Central memory CD4-positive, alpha-beta T cell (primary cell): ENCODE results near the gene SERTAD3.
A peak's percentile ranks its signal among the peaks of the same experiment; 100 is the strongest.
"Not testable (repeated sequence)": the region's sequence is repeated elsewhere in the genome, so short reads cannot be mapped to it uniquely, and the experiment has no call there.

ENCODE experiments used
- DNase-seq: peaks from one replicate; pipeline ENCODE4 v3.0.0; 2022
- total RNA-seq, 3 experiments: gene quantifications; one replicate each; lab custom pipeline; 2026; lab: John Stamatoyannopoulos, UW

SERTAD3 gene, protein sequence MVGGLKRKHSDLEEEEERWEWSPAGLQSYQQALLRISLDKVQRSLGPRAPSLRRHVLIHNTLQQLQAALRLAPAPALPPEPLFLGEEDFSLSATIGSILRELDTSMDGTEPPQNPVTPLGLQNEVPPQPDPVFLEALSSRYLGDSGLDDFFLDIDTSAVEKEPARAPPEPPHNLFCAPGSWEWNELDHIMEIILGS
- 9.8 to 19.9 (median 17.4) reads per million in 3 experiments for total RNA-seq

- peak; percentile 96 for DNase-seq
Measured at GRCh38 chr19:40444000-40444824, at the start of gene SERTAD3. Gene SERTAD3 (minus strand): TSS chr19:40444335. CDS start chr19:40442080, 2,255 bp downstream.

DNA sequence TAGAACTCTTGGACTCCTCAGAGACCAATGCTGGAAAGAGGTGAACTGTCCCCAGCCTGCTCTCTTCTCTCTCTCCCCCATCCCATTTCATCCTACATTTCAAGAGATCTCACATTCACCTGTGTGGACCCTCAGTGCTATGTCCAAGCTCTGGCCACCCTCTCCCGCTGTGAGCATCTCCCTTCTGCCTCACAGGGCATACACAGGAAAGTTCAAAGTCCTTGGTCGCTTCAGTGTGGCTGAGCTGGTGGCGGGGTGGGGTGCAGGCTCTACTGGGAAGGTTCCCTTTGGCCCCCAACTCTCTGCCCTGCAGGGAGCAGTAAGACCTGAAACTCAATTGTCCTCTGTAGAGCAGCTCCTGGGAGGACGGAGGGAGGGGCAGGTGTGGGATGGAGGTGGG, 49.6 kb upstream of the SERTAD3 start:
- no peak for DNase-seq

DNA sequence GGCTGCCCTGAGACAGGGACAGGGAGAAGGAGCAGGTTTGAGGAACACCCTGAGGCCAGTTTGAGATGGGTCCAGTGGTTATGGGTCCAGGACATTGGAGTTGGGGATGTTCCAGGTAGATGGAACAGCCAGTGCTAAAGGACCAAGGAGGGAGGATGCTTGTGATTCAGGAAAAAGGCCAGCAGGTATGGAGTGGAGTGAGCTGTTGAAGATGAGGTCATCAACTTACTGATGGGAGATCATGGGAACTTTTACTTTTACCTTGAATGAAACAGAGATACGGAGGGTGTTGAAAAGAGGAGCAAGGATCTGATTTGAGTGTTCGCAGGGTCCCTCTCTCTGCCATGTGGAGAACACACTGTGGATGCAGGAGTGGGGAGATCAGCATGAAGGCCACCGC, 48.1 kb upstream of the SERTAD3 start:
- DNase-seq: no peak

DNA sequence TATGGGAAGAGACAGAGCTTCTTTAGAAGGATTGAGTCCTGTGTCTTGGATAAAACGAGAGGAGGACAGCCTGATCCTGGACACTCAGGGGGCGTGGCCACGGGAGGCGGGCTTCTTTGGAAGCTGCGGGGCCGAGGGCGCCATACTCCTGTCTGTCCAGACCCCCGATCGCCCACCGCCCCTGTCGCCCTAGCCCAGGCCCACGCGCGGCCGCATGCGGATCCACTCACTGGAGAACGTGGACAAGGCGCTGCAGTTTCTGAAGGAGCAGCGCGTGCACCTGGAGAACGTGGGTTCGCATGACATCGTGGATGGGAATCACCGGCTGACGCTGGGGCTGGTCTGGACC, 45.7 kb upstream of the SERTAD3 start:
- no peak for DNase-seq

GRCh38 chr19:40486017-40486416, 41.9 kb upstream of the SERTAD3 start:
- DNase-seq: no peak

DNA sequence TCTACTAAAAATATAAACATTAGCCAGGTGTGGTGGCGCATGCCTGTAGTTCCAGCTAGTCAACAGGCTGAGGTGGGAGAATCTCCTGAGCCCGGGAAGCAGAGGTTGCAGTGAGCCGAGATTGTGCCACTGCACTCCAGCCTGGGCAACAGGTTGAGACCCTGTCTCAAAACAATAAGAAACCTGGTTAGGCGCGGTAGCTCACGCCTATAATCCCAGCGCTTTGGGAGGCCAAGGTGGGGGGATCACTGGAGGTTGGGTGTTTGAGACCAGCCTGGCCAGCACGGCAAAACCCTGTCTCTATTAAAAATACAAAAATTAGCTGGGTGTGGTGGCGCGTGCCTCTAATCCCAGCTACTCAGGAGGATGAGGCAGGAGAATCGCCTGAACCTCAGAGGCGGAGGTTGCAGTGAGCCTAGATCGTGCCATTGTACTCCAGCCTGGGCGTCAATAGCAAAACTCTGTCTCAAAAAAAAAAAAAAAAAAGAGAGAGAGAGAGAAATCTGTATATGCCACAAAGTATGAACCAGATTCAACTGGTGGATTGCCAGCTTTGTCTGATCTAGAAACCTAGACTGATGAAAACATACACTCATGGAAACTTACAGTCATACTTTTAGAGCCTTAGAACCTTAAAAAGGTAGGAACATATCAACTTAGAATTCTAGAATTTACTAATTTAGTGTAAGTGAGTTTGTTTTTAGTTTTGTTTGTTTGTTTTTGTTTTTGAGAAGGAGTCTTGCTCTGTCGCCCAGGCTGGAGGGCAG, 31.9 kb upstream of the SERTAD3 start:
- not testable (repeated sequence) for DNase-seq

DNA sequence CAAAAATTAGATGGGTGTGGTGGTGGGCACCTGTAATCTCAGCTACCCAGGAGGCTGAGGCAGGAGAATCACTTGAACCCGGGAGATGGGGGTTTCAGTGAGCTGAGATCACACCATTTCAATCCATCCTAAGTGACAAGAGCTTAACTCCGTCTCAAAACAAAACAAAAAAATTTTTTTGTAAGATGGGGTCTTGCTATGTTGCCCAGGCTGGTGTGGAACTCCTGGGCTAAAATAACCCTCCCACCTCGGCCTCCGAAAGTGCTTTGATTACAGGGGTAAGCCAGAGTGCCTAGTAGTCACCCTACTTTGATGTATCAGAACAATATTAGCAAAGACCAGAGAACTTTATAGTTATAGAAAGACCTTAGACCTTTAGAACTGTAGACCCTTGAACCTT, 30.6 kb upstream of the SERTAD3 start:
- DNase-seq: no peak

DNA sequence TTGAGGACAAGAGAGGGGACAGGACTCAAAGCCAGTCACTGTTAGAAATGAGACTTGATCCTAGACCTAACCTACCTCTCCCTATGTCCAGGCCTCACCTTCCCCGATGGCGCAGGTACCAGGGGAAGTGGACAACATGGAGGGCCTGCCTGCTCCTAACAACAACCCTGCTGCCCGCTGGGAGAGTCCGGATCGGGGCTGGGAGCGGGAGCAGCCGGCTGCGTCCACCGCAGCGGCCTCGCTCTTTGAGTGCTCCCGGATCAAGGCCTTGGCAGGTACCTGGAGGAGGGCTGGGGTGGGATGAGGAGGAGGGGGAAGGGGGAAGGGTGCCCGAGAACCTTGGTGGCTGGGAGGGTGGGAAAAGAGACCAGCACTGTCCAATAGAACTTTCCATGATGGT, 28.4 kb upstream of the SERTAD3 start:
- DNase-seq: no peak

DNA sequence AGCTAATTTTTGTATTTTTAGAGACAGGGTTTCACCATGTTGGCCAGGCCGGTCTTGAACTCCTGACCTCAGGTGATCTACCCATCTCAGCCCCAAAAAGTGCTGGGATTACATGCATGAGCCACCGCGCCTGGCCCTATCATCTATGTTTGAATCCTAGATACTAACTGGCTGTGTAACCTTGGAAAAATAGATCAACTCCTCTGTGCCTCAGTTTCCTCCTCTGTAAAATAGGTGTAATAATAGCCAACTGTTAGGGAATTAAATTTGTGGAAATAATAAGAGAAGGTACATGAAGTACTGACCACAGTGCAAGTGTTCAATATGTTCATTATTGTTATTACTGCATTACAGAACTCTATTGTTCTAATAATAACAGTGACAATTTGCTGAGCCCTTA, 27.0 kb upstream of the SERTAD3 start:
- no peak for DNase-seq

DNA sequence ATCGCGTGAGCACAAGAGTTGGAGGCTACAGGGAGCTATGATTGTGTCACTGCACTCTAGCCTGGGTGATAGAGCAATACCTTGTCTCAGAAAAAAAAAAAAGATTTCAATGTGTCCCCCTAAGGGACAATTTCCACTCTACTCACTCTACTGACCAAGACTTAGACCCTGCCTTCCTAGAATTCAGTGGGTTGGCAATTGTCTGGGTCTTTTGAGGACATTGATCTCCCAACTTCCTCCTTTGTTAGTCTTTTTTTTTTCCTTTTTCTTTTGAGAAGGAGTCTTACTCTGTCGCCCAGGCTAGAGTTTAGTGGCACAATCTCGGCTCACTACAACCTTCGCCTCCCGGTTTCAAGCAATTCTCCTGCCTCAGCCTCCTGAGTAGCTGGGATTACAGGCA, 24.9 kb upstream of the SERTAD3 start:
- DNase-seq: no peak

DNA sequence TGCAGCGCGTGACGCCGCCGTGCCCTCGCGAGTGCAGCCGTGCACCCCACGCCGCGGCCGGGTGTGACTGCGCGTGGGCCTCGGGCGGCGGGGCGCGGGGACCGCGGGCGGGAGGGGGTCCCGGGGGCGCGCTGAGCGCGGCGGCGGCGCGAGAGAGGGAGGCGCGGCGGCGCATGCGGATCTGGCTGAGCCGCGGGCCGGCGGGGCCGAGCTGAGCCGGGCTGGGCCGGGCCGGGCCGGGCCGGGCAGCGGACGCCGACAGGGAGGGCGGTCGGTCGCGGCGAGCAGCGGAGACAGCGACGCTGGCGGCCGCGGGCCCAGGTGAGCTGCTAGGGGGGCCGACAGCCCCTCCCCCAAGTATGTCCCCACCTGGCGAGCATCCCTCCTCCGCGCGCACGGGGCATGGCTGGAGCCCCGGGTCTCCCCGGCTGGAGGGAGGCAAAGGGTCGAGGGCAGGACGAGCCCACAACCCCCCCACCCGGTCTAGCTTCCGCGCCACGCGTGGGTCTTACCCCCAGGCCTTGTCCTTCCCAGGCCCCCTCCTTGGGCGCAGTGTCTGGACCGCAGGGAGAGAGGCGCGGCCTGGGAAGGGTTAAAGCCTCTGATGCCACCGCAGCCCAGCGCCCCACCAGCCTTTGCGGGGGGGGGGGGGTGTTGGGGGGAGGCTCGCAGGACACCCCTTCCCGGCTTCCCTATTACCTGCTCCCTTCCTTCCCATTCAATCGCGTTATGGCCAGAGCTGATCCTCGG, 23.0 kb upstream of the SERTAD3 start, which contains the start of gene SPTBN4:
Gene SPTBN4 (plus strand): TSS at position 17 of the 750 bp plus-strand sequence. CDS start 5,621 bp downstream, outside the sequence.
- no peak for DNase-seq

- DNase-seq: no peak
Measured at GRCh38 chr19:40466219-40466984, 22.3 kb upstream of the SERTAD3 start.

GRCh38 chr19:40465557-40466218, 21.6 kb upstream of the SERTAD3 start, which contains the start of gene BLVRB:
Gene BLVRB (minus strand): TSS chr19:40465745. CDS start chr19:40465688, 57 bp downstream.
- DNase-seq: peak; percentile 99

- DNase-seq: peak; percentile 34
Measured at GRCh38 chr19:40465025-40465556, 21.0 kb upstream of the SERTAD3 start.

GRCh38 chr19:40464059-40465024, 20.2 kb upstream of the SERTAD3 start:
- peak; percentile 49 for DNase-seq

DNA sequence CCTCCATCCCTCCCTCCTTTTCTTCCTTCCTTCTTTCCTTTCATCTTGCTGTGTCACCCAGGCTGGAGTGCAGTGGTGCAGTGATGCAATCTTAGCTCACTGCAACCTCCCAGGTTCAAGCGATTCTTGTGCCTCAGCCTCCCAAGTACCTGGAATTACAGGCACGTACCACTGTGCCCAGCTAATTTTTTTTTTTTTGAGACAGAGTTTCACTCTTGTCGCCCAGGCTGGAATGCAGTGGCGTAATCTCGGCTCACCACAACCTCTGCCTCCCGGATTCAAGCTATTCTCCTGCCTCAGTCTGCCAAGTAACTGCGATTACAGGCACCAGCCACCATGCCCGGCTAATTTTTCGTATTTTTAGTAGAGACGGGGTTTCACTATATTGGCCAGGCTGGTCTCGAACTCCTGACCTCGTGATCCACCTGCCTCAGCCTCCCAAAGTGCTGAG, 19.5 kb upstream of the SERTAD3 start:
- not testable (repeated sequence) for DNase-seq

- DNase-seq: no peak
Measured at GRCh38 chr19:40461669-40462221, 17.6 kb upstream of the SERTAD3 start.

- no peak for DNase-seq
Measured at GRCh38 chr19:40460185-40460584, 16.1 kb upstream of the SERTAD3 start.

GRCh38 chr19:40458597-40458974, 14.5 kb upstream of the SERTAD3 start:
- no peak for DNase-seq
